Hematopoietic multipotent progenitor cell treated with erythropoietin and hydrocortisone succinate and interleukin-3 and kit ligand, for 15 days (in vitro differentiated cells): ENCODE results near the gene SH3TC2.

Source experiments
- DNase-seq: peaks from one replicate; pipeline ENCODE4 v3.0.0-alpha.2; 2015; ENCODE audit warnings: low spot score

The SH3TC2 gene

GRCh38 chr5:149028984-149029383 is 33.9 kb downstream of the SH3TC2 start:
- DNase-seq: no peak

GRCh38 chr5:149028161-149028560 is 34.7 kb downstream of the SH3TC2 start:
- DNase-seq: no peak

- DNase-seq: no peak
Observed at GRCh38 chr5:149027636-149028035, 35.2 kb downstream of the SH3TC2 start.

DNA sequence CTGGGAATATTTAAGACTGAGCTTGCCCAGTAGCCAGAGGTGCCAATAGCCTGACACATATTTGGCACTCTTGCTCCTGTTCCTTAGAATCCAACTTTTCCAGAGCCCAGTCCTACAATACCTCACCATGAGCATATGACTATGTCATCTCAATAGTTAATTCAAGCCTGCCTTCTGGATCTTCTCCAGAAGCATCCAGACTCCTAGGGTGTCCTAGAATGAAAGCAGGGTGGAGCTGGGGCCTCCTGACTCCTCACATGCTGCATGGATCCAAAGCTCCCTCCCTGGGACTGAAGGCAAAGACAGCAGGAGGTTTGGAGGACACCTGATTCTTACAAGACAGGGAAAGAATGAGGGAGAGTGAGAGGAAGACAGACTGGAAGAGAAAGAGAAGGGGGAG is 37.9 kb downstream of the SH3TC2 start:
- no peak for DNase-seq

GRCh38 chr5:149024477-149024876 is 38.4 kb downstream of the SH3TC2 start:
- DNase-seq: no peak

- no peak for DNase-seq
Observed at GRCh38 chr5:149022200-149022599, 40.7 kb downstream of the SH3TC2 start.

DNA sequence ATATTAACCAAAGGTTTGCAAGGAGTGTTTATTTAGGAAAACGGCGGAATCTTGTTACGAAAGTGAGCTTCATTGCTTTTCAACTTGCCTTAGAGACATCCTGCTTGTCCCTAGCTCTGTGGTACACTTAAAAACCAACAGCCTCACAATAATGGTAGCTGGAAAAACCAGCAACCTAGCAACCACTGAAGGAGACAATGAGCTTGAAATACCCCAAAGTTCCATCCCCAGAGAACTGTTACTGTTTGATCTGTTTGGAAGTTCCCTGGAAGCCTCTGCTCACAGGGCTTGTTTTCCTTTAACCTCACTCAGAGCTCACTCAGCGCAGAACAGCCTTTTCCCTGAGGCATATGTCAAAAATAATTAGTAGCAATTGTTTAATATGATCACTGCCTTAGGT is 43.2 kb downstream of the SH3TC2 start:
- DNase-seq: no peak

- DNase-seq: no peak
Observed at GRCh38 chr5:149018909-149019443, 43.9 kb downstream of the SH3TC2 start.

DNA sequence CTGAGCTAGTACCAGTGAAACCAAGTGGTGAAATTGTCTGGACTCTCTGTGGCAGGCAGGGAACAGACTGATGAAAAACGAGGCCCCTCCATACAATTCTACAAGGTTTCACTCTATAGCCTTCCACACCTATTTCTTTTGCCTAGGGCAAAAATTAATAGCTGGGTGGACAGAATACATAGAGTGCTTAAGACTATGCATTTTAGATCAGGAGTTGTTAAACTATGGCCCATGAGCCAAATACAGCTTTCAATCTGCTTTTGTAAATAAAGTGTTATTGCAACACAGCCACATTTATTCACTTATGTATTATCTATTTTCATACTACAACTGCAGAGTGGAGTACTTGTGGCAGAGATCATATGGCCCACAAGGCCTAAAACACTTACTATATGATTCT is 45.2 kb downstream of the SH3TC2 start:
- DNase-seq: no peak

GRCh38 chr5:149015561-149015960 is 47.3 kb downstream of the SH3TC2 start:
- DNase-seq: no peak

- DNase-seq: no peak
Observed at GRCh38 chr5:149015126-149015525, 47.7 kb downstream of the SH3TC2 start.

DNA sequence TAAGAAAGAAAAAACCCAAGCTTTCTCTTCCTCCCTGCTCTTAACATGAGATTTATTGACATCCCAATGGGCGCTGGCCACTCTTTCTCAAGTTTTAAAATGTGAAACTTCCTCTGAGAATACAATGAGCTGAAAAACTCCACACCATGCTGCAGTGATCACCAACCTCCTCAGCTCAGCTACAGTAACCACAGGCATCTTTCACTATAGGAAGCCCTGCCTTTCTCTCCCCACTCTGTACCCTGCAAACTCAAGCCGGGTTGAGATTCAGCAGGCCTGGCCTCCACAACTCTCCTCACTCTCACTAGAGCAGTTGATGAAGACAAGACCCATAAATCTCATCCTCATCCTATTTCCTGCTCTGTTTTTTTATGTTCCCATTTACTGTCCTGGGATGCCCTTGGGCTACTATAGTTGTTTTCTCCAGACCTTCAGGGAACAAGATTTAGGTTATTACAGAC is 48.3 kb downstream of the SH3TC2 start:
- DNase-seq: no peak

DNA sequence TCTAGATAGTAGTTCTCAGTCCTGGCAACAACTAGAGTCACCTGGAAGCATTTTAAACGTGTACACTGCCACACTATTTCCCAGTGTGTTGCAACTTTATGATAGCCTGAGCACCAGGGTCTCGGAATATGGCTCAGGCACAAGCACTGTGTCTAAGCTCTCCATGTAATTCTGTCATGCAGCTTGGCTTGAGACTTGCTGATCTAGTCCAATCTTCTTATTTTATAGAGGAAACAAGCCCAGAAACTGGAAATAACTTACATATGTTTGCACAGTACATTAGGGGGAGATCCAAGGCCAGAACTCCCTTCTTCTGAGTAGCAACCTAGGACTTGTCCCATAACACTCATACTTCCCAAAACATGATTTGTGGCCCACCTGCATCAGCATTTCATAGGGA is 49.1 kb downstream of the SH3TC2 start:
- no peak for DNase-seq

GRCh38 chr5:149012350-149012749 is 50.5 kb downstream of the SH3TC2 start:
- DNase-seq: no peak

- DNase-seq: no peak
Observed at GRCh38 chr5:149011728-149012127, 51.1 kb downstream of the SH3TC2 start.

GRCh38 chr5:149011084-149011483 is 51.8 kb downstream of the SH3TC2 start:
- DNase-seq: no peak

GRCh38 chr5:149007174-149007573 is 55.7 kb downstream of the SH3TC2 start:
- no peak for DNase-seq

DNA sequence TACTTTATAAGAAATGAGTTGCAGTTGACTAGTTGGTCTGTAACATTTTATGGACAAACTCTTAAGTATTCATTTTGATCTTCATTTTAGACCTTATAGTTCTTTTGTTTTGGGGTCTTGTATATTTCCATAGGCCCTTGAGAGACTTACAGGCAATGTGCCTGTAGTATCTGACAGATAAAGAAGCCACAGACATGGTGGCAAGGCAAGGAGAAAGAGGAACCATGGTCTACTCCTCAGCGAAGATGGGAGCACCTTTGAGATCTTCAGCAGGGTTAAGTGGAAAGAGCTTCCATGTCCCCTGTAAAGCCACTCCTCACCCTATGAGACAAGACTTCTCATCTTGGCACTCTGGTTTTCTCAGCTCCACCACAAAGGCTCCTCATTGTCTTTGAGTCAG is 56.4 kb downstream of the SH3TC2 start:
- no peak for DNase-seq

DNA sequence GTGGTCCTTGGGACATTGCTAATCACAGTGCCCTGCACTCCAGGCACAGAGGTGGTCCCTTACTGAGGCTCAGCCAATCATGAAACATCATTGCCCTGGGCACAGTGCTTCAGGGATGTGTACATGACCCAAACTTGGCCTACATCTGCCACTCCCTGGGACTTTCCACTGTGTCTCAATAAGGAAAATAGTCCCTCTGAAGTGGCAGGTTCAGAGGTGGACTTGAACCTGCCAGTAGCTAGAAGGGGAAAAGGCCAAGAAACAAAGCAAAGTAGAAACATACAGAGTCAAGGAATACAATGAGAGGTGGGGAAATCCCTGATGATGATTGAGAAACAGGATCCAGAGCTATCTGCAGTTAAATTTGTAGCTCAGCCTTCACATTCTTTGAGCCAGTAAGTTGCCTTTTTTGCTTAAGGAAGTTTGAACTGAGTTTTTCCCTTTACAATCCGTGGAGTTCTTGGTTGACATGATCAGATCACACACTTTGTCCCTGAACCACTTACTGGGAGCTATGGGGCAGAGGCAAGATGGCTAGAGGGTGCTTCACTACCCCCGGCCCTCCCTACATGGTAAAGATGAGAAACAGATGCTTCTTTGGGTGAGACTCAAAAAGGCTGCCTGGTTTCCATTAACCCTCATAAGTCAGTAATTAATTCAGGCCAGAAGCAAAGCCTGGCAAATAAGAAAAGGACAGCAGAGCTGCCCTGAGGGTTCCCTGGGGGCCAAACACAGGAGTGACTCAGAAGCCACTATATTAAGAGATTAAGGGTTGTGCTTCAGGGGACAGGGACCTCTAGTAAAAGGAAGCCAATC is 57.6 kb downstream of the SH3TC2 start:
- no peak for DNase-seq

DNA sequence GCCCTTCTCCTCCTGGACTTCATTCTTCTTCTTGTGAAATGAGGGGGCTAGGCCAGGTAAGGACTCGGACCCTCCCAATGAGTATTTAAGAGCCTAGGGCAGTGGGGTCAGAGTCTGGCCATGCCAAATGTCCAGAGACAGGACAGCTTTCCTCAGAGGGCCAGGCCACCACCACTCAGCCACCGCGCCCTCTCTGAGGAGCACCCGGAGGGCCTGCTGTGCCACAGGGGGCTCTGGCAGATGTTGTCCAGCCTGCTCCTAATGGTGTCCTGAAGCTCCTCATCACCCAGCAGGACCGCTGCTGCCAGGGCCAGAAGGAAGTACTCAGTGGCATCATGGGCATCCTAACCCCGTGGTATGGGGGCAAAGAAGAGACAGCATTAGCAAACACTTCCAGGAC is 58.3 kb downstream of the SH3TC2 start:
- DNase-seq: no peak

DNA sequence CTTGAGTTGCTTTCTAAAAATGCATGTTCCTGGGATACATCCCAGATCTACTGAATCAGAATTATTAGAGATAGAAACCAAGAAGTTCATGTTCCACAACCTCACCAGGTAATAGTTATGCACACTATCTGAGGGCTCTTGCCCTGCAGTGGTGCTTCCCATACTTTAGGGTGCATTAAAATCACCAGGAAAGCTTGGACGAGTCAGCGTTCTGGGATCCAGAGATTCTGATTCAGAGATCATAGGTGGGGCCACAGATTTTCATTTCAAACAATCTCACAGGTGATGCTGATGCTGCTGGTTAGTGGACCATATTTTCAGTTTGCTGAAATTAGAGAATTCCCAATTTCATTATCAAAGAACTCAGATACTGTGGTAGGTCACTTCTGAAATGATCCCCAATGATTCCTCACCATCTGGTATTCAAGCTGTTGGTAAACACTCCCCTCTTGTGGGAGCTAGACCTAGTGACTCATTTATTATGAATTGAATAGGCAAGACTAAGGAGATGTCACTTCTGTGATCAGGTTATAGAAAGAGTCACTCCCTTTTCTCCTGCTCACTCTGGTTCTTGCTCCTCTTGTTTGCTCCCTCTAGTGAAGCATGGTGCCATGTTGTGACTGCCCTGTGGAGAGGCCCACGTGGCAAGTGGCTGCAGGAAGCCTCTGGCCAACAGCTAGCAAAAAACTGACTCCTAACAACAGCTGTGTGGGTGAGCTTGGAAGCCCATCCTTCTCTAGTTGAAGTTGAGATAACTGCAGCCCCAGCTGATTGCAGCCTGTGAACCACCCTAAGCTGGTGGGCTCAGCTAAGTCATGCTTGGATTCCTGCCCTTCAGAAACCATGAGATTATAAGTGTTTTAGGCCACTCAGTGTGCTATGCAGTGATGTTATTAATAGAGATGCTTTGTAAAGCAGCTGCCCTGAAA is 59.8 kb downstream of the SH3TC2 start:
- DNase-seq: no peak

- DNase-seq: no peak
Observed at GRCh38 chr5:149002053-149002452, 60.8 kb downstream of the SH3TC2 start.

- DNase-seq: no peak
Observed at GRCh38 chr5:149001162-149001561, 61.7 kb downstream of the SH3TC2 start.
